ENCODE data around the gene ERFL.

Gene ERFL

DNA sequence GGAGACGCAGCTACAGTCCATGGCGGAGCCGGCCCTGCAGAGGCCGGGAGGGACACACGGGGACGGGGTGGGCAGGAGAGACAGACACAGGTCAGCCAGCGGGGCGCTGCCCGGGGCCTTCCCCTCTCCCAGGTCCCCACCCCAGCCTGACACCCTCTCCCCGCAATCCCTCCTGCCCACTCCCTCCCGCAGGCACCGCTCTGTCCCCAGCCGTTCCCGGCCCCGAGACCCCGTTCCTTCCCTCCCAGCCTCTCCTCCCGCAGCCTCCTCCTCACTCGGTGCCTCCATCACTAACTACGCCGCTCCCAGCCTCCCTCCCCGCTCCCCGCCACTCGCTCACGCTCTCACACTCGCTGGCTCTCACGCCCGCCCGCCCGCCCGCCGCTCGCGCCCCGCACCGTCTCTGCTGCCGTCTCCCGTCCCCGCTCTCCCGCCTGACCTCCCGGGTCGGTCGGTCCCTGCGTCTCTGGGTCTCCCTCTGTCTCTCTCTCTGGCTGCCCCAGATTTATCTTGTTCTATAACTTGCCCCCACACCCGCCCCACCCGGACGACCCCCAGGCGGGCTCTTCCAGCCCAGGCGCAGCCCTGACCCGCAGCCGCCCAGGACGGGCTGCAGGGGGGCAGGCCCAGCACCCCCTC is 15.2 kb downstream of the ERFL start:
- no peak for DNase-seq

DNA sequence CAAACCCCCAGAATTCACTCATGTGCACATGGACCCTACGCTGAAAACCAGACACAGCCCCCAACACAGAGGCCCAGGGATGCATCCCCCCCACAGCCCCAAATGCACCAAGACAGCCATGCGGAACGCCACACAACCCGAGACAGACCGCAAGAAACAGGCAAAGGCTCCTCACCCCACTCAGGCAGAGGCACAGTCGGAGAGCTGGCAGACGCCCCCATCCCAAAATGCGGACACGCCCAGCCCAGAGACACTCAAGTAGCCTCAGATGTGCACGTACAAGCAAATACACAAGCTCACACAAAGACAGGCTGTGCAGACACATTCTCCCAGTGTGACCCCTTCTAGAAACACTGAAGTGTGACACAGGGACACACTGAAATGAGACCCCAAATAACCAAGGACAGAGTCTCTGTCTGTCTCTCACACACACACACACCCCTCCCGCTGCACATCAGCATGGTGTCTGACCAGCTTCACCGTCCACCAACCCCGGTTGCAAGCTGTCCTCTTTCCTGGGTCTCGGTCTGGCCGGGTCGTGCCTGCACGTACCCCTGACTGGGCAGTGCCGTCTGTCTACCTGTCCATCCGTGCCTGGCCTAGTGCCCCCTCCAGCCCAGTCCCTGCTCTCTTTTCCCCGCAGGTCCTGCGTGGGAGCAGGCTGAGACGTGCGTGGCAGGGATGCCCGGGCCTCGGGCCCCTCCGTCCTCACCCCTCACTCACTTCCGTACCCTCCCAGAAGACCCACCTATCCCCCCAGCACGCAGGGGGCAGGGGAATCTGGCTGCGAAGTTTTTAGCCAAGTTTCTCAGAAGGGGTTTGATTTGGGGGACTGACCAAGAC is 16.1 kb downstream of the ERFL start:
- no peak for DNase-seq

- DNase-seq: no peak
These were observed 17.0 kb downstream of the ERFL start for GRCh38 chr19:41910992-41911888.

DNA sequence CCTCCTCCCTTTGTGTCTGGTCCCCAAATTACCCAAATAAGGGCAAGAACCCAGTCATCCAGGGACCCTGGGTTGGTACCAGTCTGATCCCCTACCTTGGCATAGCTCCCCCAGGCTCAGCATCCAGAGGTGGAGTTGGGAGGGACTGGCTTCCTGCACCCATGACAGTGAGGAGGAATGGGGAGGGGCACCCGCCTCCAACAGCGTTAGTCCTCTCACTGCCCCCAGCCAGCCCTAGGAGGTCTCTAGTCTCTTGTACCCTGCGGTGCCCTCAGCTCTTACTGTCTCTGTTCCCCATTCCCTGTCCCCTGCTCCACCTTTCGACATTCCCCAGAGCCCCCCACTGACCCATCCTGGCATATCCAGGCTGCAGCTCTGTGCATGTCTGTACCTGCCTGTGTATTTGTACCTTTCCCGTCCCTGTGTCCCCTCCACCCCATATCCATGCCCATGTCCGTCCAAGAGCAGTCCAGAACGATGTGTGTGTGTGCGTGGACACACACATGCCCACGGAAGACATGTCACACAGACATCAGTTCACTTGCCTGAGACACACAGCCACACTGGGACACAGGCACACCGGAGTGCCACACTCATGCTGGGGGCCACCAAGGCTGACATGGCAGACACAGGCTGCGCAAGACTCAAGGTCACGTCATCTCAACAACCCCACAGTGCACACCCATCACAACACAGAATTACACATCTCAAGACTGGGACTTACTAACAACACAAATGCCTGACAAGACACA is 17.8 kb downstream of the ERFL start:
- no peak for DNase-seq

GRCh38 chr19:41909706-41910105 is 18.5 kb downstream of the ERFL start:
- DNase-seq: no peak

DNA sequence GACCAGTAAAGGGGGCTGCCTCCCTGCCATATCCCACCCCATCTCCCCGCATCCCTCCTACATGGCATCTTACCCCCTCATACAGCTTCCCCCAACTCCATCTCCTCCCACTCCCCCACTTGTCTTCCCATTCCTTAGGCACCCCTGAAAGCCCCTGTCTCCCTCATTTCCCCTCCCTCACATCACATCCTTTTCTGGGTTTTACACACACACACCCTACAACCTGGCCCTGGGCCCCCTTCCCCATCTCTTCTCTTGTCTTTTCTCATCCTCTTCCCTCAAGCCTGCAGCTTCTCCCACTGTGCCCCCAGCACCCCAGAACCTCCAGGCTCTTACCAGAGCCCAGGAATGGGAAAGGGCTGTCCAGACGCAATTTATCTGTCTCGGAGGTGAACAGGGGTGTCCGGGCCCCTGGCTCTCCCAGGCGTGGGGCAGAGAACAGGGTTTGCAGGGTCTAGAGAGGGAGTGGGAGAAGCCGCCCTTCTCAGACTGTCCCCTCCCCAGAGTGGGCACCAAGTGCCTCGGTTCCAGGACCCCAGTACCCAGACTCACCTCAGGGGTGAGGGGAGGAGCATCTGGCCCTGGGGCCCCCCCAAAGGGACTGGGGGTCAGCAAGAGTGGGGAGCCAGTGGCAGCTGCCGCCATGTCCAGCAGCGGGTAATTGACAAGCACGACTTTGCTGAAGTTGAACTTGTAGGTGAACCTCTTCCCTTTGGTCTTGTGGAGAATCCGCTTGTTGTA is 19.4 kb downstream of the ERFL start:
- DNase-seq: no peak

DNA sequence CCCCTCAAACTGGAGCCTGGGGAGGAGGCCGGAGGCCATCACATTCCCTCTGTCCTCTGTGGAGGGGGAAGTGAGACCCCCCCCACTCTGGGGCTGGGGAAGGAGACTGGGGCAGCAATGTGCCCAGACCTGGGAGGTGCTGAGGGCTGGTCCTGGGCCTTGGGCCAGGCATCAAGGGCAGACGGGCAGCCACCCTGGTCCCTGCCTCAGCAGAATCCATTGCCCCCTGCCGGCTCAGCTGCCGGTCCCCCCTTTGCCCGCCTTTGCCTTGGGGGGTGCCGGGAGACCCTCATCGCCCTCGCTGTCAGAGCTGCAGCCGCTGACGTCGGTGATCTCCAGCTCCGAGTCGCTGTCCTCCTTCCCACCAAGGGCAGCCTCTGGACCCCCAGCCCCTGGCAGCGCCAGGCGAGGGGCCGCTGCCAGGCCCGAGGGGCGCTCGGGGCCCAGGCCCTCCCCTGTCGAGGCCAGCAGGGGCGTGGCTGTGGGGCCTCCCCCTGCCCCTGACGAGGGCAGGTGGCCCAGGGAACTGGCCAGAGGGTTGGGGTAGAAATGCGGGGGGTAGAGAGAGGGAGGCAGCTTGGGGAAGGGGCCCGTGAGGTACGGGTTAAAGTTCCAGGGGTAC is 20.1 kb downstream of the ERFL start:
- no peak for DNase-seq

- no peak for DNase-seq
These were observed 21.2 kb downstream of the ERFL start for GRCh38 chr19:41906916-41907680.

DNA sequence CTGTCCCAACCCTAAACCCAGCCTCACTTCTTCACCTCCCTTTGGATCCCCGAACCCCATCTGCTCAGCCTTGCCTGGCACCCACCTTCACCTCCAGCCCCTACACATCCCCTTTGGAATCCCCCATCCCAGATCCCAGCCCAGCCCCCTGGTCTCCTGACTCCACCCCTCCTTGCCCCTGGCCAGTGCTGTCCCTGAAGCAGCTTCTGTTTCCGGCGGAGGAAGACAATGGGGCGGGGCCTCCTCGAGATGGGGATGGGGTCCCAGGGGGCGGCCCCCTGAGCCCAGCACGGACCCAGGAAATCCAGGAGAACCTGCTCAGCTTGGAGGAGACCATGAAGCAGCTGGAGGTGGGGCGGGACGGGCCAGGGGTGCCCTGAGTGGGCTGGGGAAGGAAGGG is 22.0 kb downstream of the ERFL start:
- no peak for DNase-seq

DNA sequence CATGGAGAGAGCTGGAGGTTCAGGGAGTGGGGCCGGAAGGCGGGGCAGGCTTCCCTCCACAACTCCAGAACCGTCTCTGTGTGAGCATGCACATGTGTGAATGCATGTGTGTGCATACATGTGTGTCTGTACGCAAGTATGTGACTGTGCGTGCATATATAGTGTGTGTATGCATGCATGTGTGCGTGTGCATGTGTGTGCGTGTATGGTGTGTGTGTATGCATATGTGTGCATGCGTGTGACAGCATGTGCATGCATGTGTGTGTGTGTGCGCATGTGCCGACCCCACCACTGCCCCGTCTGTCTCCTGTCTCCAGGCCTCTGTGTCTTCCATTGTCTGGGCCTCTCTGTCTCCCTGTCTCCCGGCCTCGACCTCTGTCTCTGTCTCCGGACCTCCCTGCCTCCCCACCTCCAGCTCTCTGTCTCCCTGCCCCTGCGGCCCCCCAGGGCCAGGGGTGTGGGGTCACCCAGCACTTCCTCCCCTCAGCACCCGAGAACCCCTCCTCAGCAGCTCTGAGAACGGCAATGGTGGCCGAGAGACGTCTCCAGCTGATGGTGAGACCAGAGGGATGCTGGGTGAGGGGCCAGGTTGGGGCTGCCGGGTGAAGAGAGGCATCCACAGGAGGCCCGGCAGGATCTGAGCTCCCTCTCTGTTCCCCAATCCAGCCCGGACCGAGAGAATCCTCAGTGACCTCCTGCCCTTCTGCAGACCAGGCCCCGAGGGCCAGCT is 22.8 kb downstream of the ERFL start:
- DNase-seq: no peak

DNA sequence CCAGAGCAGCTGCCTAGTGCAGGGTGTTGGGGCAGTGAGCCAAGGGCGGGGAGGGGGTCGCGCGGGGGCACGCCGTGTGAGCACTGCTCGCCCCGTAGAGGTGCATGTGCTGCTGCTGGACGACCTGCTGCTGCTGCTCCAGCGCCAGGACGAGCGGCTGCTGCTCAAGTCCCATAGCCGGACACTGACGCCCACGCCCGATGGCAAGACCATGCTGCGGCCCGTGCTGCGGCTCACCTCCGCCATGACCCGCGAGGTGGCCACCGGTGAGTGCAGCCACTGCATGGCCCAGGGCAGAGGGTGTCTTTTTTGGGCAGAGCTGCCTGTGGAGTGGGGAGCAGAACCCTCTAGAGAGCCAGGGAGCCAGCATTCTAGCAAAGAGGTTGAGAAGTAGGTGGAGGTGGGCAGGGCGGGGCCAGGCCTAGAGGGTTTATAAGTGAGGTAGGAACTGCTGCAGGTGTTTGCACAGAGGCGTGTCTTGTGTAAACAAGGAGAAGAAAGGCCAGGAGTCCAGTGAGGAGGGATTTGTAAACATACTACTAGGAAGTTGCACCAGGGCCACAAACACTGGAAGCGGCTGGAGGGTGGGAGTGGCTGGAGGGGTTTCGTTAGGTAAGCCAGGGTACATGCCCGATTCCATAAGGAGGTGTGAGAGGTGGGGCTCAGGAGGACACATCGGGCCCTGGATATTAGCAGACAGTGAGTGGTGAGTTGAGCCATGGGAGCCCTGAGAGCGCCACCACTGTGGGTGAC is 24.0 kb downstream of the ERFL start:
- no peak for DNase-seq

GRCh38 chr19:41903193-41903953 is 24.9 kb downstream of the ERFL start:
- DNase-seq: no peak

DNA sequence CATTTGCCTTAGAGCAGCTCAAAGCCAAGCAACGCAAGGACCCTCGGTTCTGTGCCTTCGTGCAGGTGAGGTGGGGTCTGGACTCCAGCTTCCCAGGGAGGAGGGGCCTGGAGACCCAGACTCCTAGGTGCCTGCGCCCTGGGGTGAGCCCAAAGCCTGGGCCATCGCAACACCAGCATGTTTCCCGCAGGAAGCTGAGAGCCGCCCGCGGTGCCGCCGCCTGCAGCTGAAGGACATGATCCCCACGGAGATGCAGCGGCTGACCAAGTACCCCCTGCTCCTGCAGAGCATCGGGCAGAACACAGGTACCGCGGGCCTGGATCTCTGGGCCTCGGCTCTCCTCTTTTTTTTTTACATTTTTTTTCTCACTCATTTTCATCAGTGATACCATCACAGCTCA is 25.7 kb downstream of the ERFL start:
- DNase-seq: no peak

- DNase-seq: no peak
These were observed 26.4 kb downstream of the ERFL start for GRCh38 chr19:41901707-41902360.

- DNase-seq: no peak
These were observed 30.0 kb downstream of the ERFL start for GRCh38 chr19:41898235-41898634.

DNA sequence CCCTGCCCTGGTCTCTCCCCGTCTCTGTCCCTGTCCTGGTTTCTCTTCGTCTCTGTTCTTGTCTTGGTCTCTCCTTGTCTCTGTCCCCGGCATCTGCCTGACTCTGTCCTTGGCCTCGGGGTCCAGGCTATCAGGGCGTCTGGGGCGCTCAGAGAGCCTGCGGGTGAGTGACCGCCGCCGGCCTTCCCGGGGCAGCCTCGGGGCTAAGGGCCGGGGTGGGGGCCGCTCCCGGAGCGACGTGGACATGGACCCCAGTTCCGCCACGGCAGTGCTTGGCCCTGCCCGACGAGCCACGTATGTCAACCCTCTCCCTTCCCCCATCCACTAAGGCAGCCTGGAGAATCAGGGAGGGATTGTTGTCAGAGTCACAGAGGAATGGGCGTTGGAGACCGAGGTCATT is 30.4 kb downstream of the ERFL start:
- no peak for DNase-seq

- DNase-seq: no peak
These were observed 31.1 kb downstream of the ERFL start for GRCh38 chr19:41897181-41897580.

GRCh38 chr19:41896581-41896942 is 31.7 kb downstream of the ERFL start:
- DNase-seq: no peak
